Esophagus squamous epithelium (tissue), 4 donors: ENCODE measurements around the gene TTC13.

ENCODE experiments used
- POLR2A ChIP-seq, 4 donors: fragments of 450-650 bp; IDR thresholded peaks; one replicate each; pipeline ENCODE4 v1.6.1; 2017; ENCODE audit warnings: antibody characterized with exemption in 4 of 4, mild to moderate bottlenecking in 4 of 4, moderate library complexity in 3 of 4
- TF ChIP-seq, protein P1 (sequence below), 6 experiments: fragments of 450-650 bp in 4 of 6; fragments of 200-600 bp in 2 of 6; sonication (generic) in 2 of 6; IDR thresholded peaks; one replicate each; pipeline ENCODE4 v1.5.1; 2016 to 2019; ENCODE audit warnings: antibody characterized with exemption in 6 of 6, mild to moderate bottlenecking in 4 of 6, moderate library complexity in 4 of 6

DNA sequence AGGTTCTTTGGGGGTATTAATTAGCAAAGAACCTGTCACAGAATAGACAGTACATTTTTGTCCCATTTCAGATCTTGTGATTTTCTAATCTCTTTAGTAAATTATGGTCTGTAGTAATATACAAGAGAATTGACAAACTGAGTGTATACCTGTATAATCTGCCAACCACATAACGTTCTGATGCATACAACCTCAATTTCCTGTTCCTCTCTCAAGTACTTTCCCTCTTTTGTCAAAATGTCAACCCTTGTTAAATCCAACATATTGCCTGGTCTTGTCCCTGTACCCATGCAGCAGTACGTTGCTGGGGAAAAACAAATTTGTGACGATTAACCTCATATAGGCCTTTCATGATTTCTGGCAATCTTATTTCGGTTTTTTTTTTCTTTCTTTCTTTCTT, 1.3 kb upstream of the TTC13 start:
- TF ChIP-seq POLR2A (IDR thresholded peaks at IDR 0.05): no peak
- TF ChIP-seq, protein P1, sequence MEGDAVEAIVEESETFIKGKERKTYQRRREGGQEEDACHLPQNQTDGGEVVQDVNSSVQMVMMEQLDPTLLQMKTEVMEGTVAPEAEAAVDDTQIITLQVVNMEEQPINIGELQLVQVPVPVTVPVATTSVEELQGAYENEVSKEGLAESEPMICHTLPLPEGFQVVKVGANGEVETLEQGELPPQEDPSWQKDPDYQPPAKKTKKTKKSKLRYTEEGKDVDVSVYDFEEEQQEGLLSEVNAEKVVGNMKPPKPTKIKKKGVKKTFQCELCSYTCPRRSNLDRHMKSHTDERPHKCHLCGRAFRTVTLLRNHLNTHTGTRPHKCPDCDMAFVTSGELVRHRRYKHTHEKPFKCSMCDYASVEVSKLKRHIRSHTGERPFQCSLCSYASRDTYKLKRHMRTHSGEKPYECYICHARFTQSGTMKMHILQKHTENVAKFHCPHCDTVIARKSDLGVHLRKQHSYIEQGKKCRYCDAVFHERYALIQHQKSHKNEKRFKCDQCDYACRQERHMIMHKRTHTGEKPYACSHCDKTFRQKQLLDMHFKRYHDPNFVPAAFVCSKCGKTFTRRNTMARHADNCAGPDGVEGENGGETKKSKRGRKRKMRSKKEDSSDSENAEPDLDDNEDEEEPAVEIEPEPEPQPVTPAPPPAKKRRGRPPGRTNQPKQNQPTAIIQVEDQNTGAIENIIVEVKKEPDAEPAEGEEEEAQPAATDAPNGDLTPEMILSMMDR (IDR thresholded peaks at IDR 0.05): no peak
